ENCODE results near the gene GLOD4. TPM values are rescaled to one million over a fixed set of nuclear protein-coding genes. Genes with fewer than 3 reads are reported as not detected.
"Not testable (repeated sequence)": the region's sequence is repeated elsewhere in the genome, so short reads cannot be mapped to it uniquely, and the experiment has no call there.

The GLOD4 gene, protein sequence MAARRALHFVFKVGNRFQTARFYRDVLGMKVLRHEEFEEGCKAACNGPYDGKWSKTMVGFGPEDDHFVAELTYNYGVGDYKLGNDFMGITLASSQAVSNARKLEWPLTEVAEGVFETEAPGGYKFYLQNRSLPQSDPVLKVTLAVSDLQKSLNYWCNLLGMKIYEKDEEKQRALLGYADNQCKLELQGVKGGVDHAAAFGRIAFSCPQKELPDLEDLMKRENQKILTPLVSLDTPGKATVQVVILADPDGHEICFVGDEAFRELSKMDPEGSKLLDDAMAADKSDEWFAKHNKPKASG
- total RNA-seq: 10 to 100 TPM; 61.1 to 63.7 TPM

DNA sequence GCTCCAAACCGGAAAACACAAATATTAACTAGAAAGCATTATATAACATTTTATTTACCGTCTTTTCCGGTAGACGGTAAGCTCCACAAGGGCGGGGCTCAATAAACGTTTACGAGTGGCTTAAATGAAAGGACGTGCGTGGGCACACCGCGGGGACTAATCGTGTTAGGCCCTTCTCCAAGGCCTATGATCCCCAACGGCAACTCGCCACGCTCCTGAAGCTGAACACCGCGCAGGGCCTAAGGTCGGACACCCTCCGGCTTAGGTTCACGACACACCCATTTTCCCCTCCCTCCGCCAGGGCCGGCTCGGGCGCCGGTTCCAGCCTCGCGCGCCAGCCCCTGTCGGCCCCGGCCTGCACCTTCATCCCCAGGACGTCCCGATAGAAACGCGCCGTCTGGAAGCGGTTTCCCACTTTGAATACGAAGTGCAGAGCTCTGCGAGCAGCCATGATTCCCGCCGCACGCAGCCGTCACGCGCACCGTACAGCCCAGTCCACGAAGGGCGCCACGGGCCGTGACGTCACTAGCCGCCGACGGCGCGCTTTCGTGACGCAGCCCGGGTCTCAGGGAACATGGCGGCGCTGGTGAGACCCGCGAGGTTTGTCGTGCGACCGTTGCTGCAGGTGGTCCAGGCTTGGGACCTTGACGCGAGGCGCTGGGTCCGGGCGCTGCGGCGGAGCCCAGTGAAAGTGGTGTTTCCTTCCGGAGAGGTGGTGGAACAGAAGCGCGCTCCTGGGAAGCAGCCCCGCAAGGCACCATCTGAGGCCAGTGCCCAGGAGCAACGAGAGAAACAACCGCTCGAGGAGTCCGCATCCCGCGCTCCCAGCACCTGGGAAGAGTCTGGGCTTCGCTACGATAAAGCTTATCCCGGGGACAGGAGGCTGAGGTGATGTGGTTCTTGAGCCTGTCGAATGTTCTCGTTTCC, at the start of gene GLOD4, which contains the start of gene MRM3:
GLOD4 (minus strand) TSS at position 476 of the 927 bp plus-strand sequence; CDS start at position 451, 25 bp downstream.
MRM3 (plus strand) TSS at position 549 of the 927 bp plus-strand sequence; CDS start at position 575, 26 bp downstream.
- CTCF ChIA-PET: interaction anchor here (0.6 to 2.0 kb wide), 5 partner anchors 16 to 272 kb away, joined by 3 to 6 read pairs (median 5); partner anchors contain the start of gene TIMM22
- Mint-ChIP-seq H3K27ac (peak within 1 kb of the TSS; percentile 93), H3K9me3 (no peaks in the 10 kb centered on the region), H3K27me3 (ENCODE audit: low read depth) (no peaks in the 10 kb centered on the region), H3K4me1 (ENCODE audit: low read depth) (peaks cover 35% of the 10 kb centered on the region), H3K4me3 (peak within 1 kb of the TSS; percentile 89), H3K36me3 (ENCODE audit: low read depth) (peaks cover 18% of the 10 kb centered on the region)
- peak; percentile 95 for DNase-seq
- intact Hi-C loops (cut with micrococcal nuclease): loop anchor here (1.0 to 2.0 kb wide), 4 partner anchors 30 to 369 kb away; partner anchors contain the start of genes GEMIN4 and VPS53

DNA sequence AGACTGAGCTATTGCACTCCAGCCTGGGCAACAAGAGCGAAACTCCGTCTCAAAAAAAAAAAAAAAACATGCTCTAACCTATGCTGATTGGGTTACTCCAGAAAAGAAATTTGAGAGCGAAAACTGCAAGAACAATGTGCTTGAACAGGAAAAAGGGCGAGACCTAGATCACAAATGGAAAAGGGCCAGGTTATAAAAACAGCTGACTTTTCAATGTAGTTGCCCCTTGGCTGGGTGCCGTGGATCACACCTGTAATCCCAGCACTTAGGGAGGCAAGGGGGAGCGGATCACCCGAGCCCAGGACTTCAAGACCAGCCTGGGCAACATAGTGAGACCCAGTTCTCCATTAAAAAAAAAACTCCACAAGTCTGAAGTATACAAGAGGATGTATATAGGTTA, 48.9 kb upstream of the GLOD4 start:
- H3K4me3 Mint-ChIP-seq: no peak overlapping the region
- H3K9me3 Mint-ChIP-seq: no peaks in the 10 kb centered on the region

DNA sequence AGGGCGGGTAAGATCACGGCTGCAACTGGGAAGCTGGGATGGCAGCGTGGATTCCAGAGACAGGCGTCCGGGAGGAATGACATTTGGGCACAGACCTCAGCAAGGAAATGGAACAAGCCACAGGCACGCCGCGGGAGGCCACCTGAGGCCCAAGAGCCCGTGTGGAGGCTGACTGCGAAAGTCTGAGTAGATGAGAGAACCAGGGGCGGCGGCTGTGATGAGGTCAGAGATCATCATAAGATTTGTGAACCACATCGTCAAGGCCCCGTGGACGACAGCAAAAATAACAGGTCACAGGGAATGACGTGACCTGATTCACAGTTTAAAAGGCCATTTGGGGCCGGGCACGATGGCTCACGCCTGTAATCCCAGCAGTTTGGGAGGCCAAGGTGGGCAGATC, 48.3 kb upstream of the GLOD4 start:
- DNase-seq: no peak
- no peak overlapping the region for H3K4me3 Mint-ChIP-seq
- H3K27me3 Mint-ChIP-seq (ENCODE audit: low read depth): no peaks in the 10 kb centered on the region
- intact Hi-C loops (cut with micrococcal nuclease): no loop called here
- CTCF ChIA-PET: no interaction called here
- no peaks in the 10 kb centered on the region for H3K9me3 Mint-ChIP-seq
- no peak overlapping the region for H3K27ac Mint-ChIP-seq
- H3K36me3 Mint-ChIP-seq (ENCODE audit: low read depth): no peaks in the 10 kb centered on the region
- H3K4me1 Mint-ChIP-seq (ENCODE audit: low read depth): no peaks in the 10 kb centered on the region

More for the DNA sequence above, 48.9 kb upstream of the GLOD4 start:
- intact Hi-C loops (cut with micrococcal nuclease): no loop called here
- CTCF ChIA-PET: no interaction called here
- Mint-ChIP-seq H3K27ac (no peak overlapping the region), H3K36me3 (ENCODE audit: low read depth) (no peaks in the 10 kb centered on the region), H3K4me1 (ENCODE audit: low read depth) (no peaks in the 10 kb centered on the region), H3K27me3 (ENCODE audit: low read depth) (no peaks in the 10 kb centered on the region)
- DNase-seq: no peak

DNA sequence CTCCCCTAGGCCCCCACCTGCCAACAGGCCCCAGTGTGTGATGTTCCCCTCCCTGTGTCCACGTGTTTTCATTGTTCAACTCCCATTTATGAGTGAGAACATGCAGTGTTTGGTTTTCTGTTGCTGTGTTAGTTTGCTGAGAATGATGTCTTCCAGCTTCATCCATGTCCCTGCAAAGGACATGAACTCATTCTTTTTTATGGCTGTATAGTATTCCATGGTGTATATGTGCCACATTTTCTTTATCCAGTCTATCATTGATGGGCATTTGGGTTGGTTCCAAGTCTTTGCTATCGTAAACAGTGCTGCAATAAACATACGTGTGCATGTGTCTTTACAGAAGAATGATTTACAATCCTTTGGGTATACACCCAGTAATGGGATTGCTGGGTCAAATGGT, 47.5 kb upstream of the GLOD4 start:
- H3K4me1 Mint-ChIP-seq (ENCODE audit: low read depth); DNase-seq; H3K27me3 Mint-ChIP-seq (ENCODE audit: low read depth); H3K4me3 Mint-ChIP-seq; intact Hi-C loops (cut with micrococcal nuclease); H3K36me3 Mint-ChIP-seq (ENCODE audit: low read depth); H3K27ac Mint-ChIP-seq; CTCF ChIA-PET; H3K9me3 Mint-ChIP-seq: not testable (repeated sequence)

DNA sequence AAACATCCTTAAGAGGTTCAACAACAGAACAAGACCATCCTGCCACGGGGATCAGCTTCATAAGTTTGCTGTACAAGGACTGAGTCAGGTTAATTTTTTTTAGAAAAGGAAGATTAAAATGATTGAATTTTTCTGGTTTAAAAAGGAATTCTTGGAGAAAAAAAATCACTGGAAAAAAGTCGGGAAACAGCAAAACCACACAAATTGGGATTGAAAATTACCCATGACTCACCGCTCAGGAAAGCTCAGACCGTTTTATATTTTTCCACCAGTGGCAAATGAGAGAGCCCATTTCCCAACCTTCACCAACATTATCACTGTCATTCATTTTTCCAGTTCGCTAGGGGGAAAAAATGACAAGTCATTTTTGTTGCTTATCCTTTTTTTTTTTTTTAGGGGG, 46.7 kb upstream of the GLOD4 start:
- no peaks in the 10 kb centered on the region for H3K27me3 Mint-ChIP-seq (ENCODE audit: low read depth)
- H3K4me3 Mint-ChIP-seq: no peak overlapping the region
- intact Hi-C loops (cut with micrococcal nuclease): no loop called here
- H3K9me3 Mint-ChIP-seq: no peaks in the 10 kb centered on the region
- no peaks in the 10 kb centered on the region for H3K36me3 Mint-ChIP-seq (ENCODE audit: low read depth)
- CTCF ChIA-PET: no interaction called here
- H3K4me1 Mint-ChIP-seq (ENCODE audit: low read depth): no peaks in the 10 kb centered on the region
- no peak for DNase-seq
- no peak overlapping the region for H3K27ac Mint-ChIP-seq

DNA sequence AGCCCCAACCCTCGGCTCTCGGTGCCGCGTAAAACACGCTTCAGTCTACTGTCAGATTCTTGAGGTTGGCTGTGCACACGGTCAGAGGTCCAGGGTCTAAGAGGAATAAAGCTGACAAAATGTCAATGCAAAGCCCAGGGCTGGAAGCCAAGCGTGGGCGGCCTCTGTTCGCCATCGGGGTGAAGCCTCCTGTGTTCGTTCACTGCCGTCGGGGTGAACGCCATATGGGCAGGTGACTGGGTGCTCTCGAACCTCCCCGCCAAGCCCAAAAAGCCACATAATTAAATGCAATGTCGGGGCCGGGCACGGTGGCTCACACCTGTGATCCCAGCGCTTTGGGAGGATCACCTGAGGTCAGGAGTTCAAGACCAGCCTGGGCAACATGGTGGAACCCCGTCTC, 44.7 kb upstream of the GLOD4 start:
- no peak overlapping the region for H3K27ac Mint-ChIP-seq
- no peaks in the 10 kb centered on the region for H3K9me3 Mint-ChIP-seq
- DNase-seq: no peak
- CTCF ChIA-PET: no interaction called here
- H3K4me1 Mint-ChIP-seq (ENCODE audit: low read depth): no peaks in the 10 kb centered on the region
- intact Hi-C loops (cut with micrococcal nuclease): no loop called here
- no peak overlapping the region for H3K4me3 Mint-ChIP-seq
- no peaks in the 10 kb centered on the region for H3K27me3 Mint-ChIP-seq (ENCODE audit: low read depth)
- no peaks in the 10 kb centered on the region for H3K36me3 Mint-ChIP-seq (ENCODE audit: low read depth)

DNA sequence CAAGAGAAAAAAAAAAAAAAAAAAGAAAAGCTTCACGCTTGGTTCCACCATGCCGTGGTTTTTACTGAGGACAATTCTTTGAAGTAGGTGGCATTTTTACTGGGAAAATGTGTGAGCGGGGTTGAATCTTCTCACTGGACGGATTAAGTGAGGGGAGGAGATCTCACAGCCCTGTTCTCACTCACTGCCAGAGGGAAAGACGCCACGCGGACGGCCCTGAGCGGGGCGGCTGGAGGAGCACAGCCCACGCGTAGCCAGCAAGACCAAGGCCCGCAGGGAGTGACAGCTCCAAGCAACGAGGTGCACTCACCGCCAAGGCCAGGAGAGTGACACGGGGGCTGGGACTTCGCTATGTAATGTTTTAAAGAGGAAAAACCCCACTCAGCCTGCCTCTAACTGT, 43.1 kb upstream of the GLOD4 start:
- no peak for DNase-seq
- no peaks in the 10 kb centered on the region for H3K9me3 Mint-ChIP-seq
- no peaks in the 10 kb centered on the region for H3K36me3 Mint-ChIP-seq (ENCODE audit: low read depth)
- H3K4me1 Mint-ChIP-seq (ENCODE audit: low read depth): no peaks in the 10 kb centered on the region
- H3K4me3 Mint-ChIP-seq: no peak overlapping the region
- CTCF ChIA-PET: no interaction called here
- H3K27me3 Mint-ChIP-seq (ENCODE audit: low read depth): no peaks in the 10 kb centered on the region
- H3K27ac Mint-ChIP-seq: no peak overlapping the region
- intact Hi-C loops (cut with micrococcal nuclease): no loop called here

DNA sequence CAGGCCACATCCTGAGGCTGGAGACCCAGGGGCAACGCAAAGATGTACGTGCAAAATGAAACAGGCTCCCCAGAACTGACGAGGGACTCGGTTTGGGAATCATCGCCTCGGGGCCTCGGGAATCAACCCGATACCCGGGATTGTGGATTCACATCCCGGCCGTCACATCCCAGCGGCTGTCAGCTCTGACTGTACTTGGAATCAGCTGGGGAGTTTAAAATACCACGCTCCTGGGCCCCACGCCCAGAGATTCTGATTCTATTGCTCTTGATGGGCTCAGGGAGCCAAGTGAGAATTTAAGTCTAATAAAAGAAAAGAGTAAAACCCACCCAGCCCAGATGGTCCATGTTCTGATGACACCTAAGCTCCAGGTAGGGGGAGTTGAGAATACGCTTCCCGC, 42.3 kb upstream of the GLOD4 start:
- Mint-ChIP-seq H3K27me3 (ENCODE audit: low read depth) (no peaks in the 10 kb centered on the region), H3K36me3 (ENCODE audit: low read depth) (no peaks in the 10 kb centered on the region), H3K9me3 (no peaks in the 10 kb centered on the region), H3K27ac (no peak overlapping the region), H3K4me3 (no peak overlapping the region), H3K4me1 (ENCODE audit: low read depth) (no peaks in the 10 kb centered on the region)
- no peak for DNase-seq
- intact Hi-C loops (cut with micrococcal nuclease): no loop called here
- CTCF ChIA-PET: no interaction called here

DNA sequence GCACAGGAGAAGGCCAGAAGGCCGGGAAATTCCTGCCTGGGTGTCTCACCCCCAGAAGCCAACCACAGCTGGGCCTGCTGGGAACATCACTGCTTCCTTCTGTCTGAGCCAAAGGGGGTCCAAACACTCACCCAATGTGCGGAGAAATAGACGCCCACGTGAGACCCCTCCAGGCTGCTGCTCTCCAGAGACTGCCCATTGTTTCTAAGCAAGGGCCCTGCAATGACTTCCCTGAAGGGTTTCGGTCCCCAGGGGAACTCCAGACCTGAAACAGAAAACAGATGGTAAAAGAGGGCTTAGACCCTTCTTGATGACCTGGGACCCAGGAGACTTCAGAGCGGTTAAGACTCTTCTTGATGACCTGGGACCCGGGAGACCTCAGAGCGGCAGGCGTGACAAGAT, 41.4 kb upstream of the GLOD4 start:
- Mint-ChIP-seq H3K9me3 (no peaks in the 10 kb centered on the region), H3K27me3 (ENCODE audit: low read depth) (no peaks in the 10 kb centered on the region)

DNA sequence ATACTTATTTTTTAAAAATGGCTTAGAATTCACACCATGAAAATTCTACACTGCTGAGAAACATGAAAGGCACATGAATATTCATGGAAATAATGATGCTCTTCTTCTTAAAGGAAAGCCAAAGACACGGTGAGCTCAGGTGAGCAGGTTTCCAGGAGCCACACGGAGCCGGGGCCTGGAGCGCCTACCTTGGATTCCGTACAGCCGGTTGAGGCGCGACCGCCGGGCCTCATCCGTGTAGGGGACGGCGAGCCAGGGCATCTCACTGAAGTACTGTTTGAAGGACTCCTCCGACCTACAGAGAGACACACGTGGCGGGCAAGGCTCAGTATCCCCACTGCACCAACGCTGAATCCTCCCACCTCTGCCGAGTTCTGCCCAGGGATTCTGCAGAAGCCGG, 37.2 kb upstream of the GLOD4 start:
- no peaks in the 10 kb centered on the region for H3K9me3 Mint-ChIP-seq
- intact Hi-C loops (cut with micrococcal nuclease): no loop called here
- H3K27me3 Mint-ChIP-seq (ENCODE audit: low read depth): no peaks in the 10 kb centered on the region
- DNase-seq: no peak
- no peaks in the 10 kb centered on the region for H3K36me3 Mint-ChIP-seq (ENCODE audit: low read depth)
- CTCF ChIA-PET: no interaction called here
- H3K4me1 Mint-ChIP-seq (ENCODE audit: low read depth): no peaks in the 10 kb centered on the region
- no peak overlapping the region for H3K4me3 Mint-ChIP-seq
- H3K27ac Mint-ChIP-seq: no peak overlapping the region

More for the DNA sequence above, 41.4 kb upstream of the GLOD4 start:
- intact Hi-C loops (cut with micrococcal nuclease): no loop called here
- no peak overlapping the region for H3K27ac Mint-ChIP-seq
- H3K36me3 Mint-ChIP-seq (ENCODE audit: low read depth): no peaks in the 10 kb centered on the region
- H3K4me3 Mint-ChIP-seq: no peak overlapping the region
- CTCF ChIA-PET: interaction anchor here (0.6 kb wide), 1 partner anchor 142 kb away, joined by 3 read pairs; no protein-coding TSS in a partner anchor
- no peak for DNase-seq
- H3K4me1 Mint-ChIP-seq (ENCODE audit: low read depth): no peaks in the 10 kb centered on the region

DNA sequence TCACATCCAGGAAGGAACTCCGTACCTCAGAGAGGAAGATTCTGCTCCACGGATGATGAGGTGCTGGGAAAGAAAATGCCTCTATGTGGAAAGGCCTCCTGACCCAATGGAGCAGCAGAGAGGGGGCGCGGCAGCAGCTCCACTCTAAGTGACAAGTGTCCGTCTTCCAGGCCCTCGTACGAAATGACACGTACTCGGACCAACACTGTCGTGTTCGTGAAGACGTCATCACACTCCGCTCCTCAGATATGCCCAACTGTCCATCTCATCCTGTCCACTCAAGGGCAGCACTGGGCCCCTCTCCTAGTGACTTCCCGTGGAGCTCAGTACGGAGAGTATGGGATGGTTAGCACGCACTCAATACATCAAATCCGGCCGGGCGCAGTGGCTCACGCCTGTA, 32.3 kb upstream of the GLOD4 start:
- CTCF ChIA-PET: interaction anchor here (1.2 kb wide), 1 partner anchor 167 kb away, joined by 4 read pairs; no protein-coding TSS in a partner anchor
- H3K27me3 Mint-ChIP-seq (ENCODE audit: low read depth): peaks cover 3% of the 10 kb centered on the region
- no peaks in the 10 kb centered on the region for H3K4me1 Mint-ChIP-seq (ENCODE audit: low read depth)
- no peaks in the 10 kb centered on the region for H3K9me3 Mint-ChIP-seq
- H3K36me3 Mint-ChIP-seq (ENCODE audit: low read depth): no peaks in the 10 kb centered on the region
- no peak overlapping the region for H3K4me3 Mint-ChIP-seq
- intact Hi-C loops (cut with micrococcal nuclease): no loop called here
- no peak overlapping the region for H3K27ac Mint-ChIP-seq
- no peak for DNase-seq

DNA sequence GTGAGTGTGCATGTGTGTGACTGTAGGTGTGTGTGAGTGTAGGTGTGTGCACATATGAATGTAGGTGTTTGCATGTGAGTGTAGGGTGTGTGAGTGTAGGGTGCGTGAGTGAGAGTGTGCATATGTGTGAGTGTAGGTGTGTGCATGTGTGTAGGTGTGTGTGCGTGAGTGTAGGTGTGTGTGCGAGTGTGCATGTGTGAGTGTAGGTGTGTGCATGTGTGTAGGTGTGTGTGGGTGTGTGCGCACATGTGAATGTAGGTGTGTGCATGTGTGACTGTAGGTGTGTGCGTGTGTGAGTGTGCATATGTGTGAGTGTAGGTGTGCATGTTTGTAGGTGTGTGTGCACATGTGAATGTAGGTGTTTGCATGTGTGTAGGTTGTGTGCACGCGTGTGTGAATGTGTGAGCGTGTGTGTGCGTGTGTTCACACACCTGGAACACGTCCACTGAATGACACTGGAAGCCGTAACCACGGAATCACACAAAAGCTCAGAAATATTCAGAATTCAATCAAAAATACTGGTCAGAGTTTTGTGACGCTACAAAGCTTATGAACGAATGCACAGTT, 30.6 kb upstream of the GLOD4 start:
- no peaks in the 10 kb centered on the region for H3K36me3 Mint-ChIP-seq (ENCODE audit: low read depth)
- no peaks in the 10 kb centered on the region for H3K9me3 Mint-ChIP-seq
- intact Hi-C loops (cut with micrococcal nuclease): no loop called here
- CTCF ChIA-PET: no interaction called here
- H3K4me3 Mint-ChIP-seq: no peak overlapping the region
- H3K27ac Mint-ChIP-seq: no peak overlapping the region
- no peak for DNase-seq
- H3K27me3 Mint-ChIP-seq (ENCODE audit: low read depth): peaks cover 3% of the 10 kb centered on the region
- no peaks in the 10 kb centered on the region for H3K4me1 Mint-ChIP-seq (ENCODE audit: low read depth)

Measured in activated naive CD4-positive, alpha-beta T cell treated with anti-CD3 and anti-CD28 coated beads for 36 hours (primary cell).